ENCODE results near the gene PNMA6E. TPM values are rescaled to one million over a fixed set of nuclear protein-coding genes. Genes with fewer than 3 reads are reported as not detected.

The PNMA6E gene
- total and polyA plus RNA-seq, 2 donors = not detected

DNA sequence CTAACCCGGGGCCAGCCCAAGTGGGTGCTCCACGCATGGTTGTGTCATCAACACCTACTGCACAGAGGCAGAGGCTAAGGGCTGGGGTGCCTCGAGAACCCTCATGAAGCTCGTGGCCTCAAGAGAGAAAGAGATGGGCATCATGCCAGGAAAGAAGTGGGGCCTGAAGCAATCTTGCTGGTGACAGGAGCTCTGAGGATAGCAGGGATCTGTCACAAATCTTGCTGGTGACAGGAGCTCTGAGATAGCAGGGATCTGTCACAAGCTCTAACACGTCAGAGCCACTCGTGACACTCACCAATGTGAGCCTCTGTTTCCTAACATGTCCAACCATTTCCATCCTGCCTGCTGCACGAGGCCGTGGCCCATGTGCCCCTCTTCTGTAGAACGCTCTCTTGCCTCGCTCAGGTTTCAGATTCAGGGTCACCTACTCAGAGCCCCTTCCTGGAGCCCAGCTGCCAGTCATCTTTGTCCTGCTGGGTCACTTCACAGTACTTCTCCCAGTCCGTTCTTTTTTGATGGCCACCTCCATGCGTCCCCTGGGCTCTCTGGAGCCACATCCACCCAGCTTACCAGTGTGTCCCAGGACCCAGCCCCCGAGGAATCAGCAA is 21.1 kb downstream of the PNMA6E start:
- Histone ChIP-seq H3K36me3 (ENCODE audit: insufficient read depth) (no peaks in the 10 kb centered on the region), H3K27ac (ENCODE audit: low read depth) (no peak overlapping the region), H3K4me3 (ENCODE audit: low read depth, low read length) (no peak overlapping the region), H3K4me1 (ENCODE audit: insufficient read depth) (no peaks in the 10 kb centered on the region)
- DNase-seq (ENCODE audit: extremely low spot score) = no peak
- WGBS = 83% methylated on average over 13 of the region's 13 CpGs

DNA sequence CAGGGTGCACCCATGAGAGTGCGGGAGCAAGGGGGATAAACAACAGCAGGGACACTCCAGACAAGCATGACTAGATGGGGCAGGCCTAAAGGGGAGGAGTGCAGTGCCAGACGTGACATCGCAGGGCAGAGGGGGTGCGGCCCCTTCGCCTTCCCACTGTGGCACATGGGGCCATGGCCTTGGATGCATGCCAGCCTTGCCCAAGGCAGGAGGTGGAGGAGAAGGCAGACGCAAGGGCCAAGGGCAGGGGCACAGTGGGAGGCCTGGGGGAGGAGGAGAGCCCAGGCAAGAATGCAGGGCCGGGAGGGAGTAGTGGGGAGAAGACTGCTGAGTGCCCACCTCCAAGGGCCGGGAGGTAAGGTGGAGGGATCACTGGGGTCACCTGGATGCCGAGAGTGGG is 21.6 kb downstream of the PNMA6E start:
- Histone ChIP-seq H3K27ac (ENCODE audit: low read depth) (no peak overlapping the region), H3K36me3 (ENCODE audit: insufficient read depth) (no peaks in the 10 kb centered on the region), H3K4me1 (ENCODE audit: insufficient read depth) (no peaks in the 10 kb centered on the region), H3K4me3 (ENCODE audit: low read depth, low read length) (no peak overlapping the region)
- no peak for DNase-seq (ENCODE audit: extremely low spot score)
- 81% methylated on average over 9 of the region's 9 CpGs for WGBS

DNA sequence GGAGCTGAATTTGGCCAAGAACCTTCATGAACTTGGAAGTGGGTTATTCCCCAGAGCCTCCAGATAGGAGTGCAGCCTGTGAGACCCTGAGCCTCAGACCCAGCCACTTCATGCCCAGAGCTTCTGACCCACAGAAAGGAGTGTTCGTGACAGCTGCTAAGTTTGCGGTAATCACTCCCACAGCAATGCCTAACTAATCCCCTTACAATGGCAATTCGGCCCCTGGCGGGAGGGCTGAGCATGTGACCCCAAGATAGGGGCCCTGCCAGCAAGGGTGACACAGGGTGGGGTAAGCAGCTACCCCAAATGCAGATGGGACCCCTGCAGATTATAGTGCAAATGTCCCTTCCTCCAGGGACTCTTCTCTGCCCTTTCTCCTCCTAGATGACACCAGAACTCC is 22.5 kb downstream of the PNMA6E start:
- Histone ChIP-seq H3K4me1 (ENCODE audit: insufficient read depth) (no peaks in the 10 kb centered on the region), H3K36me3 (ENCODE audit: insufficient read depth) (no peaks in the 10 kb centered on the region), H3K4me3 (ENCODE audit: low read depth, low read length) (no peak overlapping the region), H3K27ac (ENCODE audit: low read depth) (no peak overlapping the region)
- DNase-seq (ENCODE audit: extremely low spot score) = no peak
- over 99% methylated on average over 4 of the region's 4 CpGs for WGBS

DNA sequence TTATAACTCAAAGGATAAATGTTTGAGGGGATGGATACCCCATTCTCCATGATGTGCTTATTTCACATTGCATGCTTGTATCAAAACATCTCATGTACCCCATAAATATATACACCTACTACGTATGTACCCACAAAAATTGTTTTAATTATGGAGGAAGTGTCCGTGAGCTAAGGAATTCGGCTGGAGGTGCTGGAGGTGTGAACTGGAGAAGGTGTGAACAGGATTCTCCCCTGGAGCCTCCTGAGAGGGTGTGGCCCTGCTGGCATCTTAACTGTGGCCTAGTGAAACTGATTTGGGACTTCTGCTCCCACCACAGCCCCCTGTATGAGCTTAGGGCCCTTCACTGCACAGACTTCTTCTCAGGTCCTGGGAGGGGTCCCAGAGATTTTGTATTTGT is 23.4 kb downstream of the PNMA6E start:
- H3K36me3 ChIP-seq (ENCODE audit: insufficient read depth) = no peaks in the 10 kb centered on the region
- H3K27ac ChIP-seq (ENCODE audit: low read depth) = no peak overlapping the region
- WGBS = 94% methylated on average over 3 of the region's 3 CpGs
- H3K4me3 ChIP-seq (ENCODE audit: low read depth, low read length) = no peak overlapping the region
- no peaks in the 10 kb centered on the region for H3K4me1 ChIP-seq (ENCODE audit: insufficient read depth)
- DNase-seq (ENCODE audit: extremely low spot score) = no peak

DNA sequence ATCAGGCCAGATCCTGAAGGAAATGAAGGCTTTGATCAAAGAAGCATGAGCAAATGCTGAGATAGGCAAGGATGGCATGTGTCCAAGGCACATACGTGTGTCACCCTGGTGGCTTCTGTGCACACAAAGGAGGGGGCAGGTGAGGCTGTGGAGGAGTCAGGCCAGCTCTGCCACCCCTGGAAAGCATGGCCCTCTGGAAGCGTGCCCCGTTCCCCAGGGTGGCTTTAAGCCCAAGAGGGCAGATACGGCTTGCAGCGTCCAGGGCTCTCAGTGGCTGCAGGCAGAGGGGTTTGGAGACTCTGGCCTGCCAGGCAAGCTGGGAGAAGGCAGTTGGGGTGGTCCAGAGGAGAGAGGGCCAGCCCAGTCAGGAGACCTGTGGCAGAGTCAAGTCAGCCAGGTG is 25.6 kb downstream of the PNMA6E start:
- WGBS = 91% methylated on average over 5 of the region's 5 CpGs
- H3K4me3 ChIP-seq (ENCODE audit: low read depth, low read length) = no peak overlapping the region
- H3K27ac ChIP-seq (ENCODE audit: low read depth) = no peak overlapping the region
- no peaks in the 10 kb centered on the region for H3K4me1 ChIP-seq (ENCODE audit: insufficient read depth)
- H3K36me3 ChIP-seq (ENCODE audit: insufficient read depth) = no peaks in the 10 kb centered on the region
- no peak for DNase-seq (ENCODE audit: extremely low spot score)

DNA sequence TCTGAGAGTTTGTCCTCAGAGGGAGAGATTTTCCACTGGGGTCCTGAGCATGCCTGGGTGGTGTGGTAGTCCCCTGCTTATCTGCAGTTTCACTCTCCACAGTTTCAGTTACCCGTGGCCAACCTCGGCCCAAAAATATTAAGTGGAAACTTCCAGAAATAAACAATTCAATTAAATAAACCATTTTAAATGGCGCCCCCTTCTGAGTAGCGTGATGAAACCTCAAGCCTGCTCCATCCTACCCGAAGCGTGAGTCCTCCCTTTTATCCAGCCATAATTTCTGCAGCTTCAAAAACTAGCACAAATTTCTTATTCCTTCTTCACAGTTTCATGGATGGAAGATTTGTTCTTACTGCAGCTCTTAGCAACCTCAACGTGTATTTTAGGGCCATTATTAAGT is 26.7 kb downstream of the PNMA6E start:
- Histone ChIP-seq H3K36me3 (ENCODE audit: insufficient read depth) (no peaks in the 10 kb centered on the region), H3K4me1 (ENCODE audit: insufficient read depth) (no peaks in the 10 kb centered on the region), H3K27ac (ENCODE audit: low read depth) (no peak overlapping the region), H3K4me3 (ENCODE audit: low read depth, low read length) (no peak overlapping the region)
- no peak for DNase-seq (ENCODE audit: extremely low spot score)
- 69% methylated on average over 7 of the region's 7 CpGs for WGBS

DNA sequence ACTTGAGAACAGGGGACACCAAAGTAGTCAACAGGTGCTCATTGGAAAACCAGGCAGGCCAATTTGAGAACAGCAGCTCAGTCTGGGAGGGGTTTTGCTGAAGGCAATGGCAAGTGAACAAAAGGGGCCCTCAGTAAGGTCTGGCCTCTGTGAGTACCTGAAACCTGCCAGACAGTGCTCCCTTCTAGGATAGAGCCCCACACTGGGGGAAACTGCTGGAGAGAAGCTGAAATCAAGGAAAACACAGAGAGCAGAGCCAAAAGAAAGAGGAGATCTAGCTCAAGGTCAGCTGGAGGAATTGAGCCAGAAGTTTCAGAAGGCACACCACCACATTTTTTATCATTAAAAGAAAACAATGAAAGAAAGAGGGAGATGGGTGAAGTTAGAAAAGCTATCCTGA is 28.2 kb downstream of the PNMA6E start:
- H3K27ac ChIP-seq (ENCODE audit: low read depth) = no peak overlapping the region
- no peak for DNase-seq (ENCODE audit: extremely low spot score)
- H3K36me3 ChIP-seq (ENCODE audit: insufficient read depth) = no peaks in the 10 kb centered on the region

DNA sequence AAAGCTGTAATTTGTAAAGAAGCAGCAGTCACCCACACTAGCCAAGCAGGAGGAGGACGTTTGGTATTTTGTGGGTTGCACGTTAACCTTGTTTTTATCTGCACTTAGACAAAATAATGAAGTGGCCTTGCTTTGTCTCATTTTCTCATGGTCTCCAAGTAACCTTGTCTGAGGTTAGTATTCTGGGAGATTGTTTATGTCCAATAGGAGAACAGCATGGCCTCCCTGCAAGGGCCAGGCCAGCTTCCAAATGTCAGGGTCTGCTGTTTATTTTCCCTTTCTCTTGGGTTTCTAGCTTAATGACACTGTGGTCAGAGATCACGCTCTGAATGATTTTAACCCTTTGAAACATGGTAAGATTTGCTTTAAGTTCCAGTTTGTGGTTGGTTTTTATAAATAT is 29.9 kb downstream of the PNMA6E start:
- Histone ChIP-seq H3K27ac (ENCODE audit: low read depth) (no peak overlapping the region), H3K4me3 (ENCODE audit: low read depth, low read length) (no peak overlapping the region), H3K4me1 (ENCODE audit: insufficient read depth) (no peaks in the 10 kb centered on the region), H3K36me3 (ENCODE audit: insufficient read depth) (no peaks in the 10 kb centered on the region)
- DNase-seq (ENCODE audit: extremely low spot score) = no peak
- 41% methylated on average over 3 of the region's 3 CpGs for WGBS

More for the DNA sequence above, 28.2 kb downstream of the PNMA6E start:
- Histone ChIP-seq H3K4me1 (ENCODE audit: insufficient read depth) (no peaks in the 10 kb centered on the region), H3K4me3 (ENCODE audit: low read depth, low read length) (no peak overlapping the region)

DNA sequence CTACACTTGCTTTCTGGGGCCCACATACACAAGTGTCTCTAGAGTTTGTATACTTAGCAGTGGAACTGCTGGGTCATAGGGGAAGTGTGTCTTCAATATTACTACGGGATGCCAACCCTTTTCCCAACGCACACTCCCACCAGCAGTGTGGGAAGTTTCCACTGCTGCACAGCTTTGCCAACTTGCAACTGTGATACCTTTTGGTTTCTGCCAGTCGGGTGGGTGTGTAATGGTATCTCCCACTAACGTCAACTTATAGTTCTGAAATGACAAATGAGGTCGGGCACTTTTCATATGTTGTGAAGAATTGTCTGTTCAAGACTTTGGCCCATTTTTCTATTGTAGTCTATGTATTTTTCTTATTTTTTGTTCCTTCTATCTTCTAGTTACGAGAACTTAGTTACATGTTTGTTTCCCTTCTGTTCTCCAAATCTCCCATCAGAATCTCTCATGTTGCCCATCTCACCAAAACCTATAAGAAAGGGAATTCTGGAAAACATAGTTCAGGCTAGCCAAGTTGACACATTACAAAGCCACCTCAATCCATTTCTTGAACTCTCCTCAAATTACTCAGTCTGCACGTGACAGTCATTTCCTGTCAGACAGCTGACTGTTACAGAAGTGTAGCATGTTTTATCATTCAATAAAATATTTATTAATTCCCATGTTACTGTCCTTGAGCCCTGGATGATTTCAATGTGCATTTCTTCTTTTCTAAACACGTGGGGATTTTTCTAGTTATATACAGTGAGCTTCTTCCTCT is 30.7 kb downstream of the PNMA6E start:
- no peak for DNase-seq (ENCODE audit: extremely low spot score)
- Histone ChIP-seq H3K36me3 (ENCODE audit: insufficient read depth) (no peaks in the 10 kb centered on the region), H3K4me3 (ENCODE audit: low read depth, low read length) (no peak overlapping the region), H3K4me1 (ENCODE audit: insufficient read depth) (no peaks in the 10 kb centered on the region), H3K27ac (ENCODE audit: low read depth) (no peak overlapping the region)
- 65% methylated on average over 8 of the region's 8 CpGs for WGBS

DNA sequence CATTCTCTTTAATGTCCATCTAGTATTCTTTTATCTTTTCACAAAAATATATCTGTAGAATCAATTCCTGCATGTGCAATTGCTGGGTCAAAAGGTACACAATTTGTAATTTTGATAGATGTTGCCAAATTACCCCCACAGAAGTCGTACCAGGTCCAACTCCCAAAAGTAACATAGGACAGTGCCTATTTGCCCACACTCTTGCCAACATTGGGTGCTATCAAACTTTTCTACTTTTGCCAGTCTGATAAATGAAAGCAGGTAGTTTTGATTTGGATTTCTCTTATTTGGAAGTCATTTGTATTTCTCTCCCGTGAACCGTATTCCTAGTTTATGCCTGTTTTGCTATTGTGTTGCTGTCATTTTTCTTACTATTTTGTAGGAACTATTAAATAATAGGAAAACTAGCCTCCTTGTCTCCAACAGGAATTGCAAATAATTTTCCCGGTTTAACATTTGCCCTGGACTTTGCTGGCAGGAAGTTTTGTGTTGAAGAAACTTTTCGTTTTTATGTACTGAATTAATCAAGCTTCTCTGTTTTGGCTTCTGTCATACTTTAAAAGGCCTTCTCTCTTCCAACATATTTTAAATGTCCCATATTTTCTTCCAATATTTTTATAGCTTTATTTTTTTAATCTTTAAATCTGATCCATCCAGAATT is 34.1 kb downstream of the PNMA6E start:
- no peaks in the 10 kb centered on the region for H3K36me3 ChIP-seq (ENCODE audit: insufficient read depth)
- no peak for DNase-seq (ENCODE audit: extremely low spot score)
- H3K4me3 ChIP-seq (ENCODE audit: low read depth, low read length) = no peak overlapping the region
- no peak overlapping the region for H3K27ac ChIP-seq (ENCODE audit: low read depth)
- no peaks in the 10 kb centered on the region for H3K4me1 ChIP-seq (ENCODE audit: insufficient read depth)
- 68% methylated on average over 5 of the region's 5 CpGs for WGBS

DNA sequence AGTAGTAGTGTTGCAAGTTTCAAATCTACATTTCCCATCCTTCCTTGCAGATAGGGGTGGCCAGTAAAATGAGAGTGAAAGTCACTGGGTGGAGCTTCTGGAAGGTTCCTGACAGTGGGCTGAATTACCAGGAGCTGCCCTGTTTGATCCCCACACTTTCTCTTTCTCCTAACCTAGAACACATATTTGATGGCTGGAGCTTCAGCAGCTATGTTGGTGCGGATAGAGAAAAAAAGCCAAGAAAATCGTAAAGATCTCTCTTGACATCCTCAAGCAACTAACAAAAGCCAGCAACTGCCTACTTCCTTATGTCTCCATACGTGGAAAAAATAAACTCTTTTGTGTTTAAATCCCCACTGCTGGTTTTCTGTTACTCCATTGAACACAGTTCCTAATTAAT is 35.0 kb downstream of the PNMA6E start:
- WGBS = 87% methylated on average over 3 of the region's 3 CpGs
- no peaks in the 10 kb centered on the region for H3K36me3 ChIP-seq (ENCODE audit: insufficient read depth)
- no peak overlapping the region for H3K4me3 ChIP-seq (ENCODE audit: low read depth, low read length)
- H3K4me1 ChIP-seq (ENCODE audit: insufficient read depth) = no peaks in the 10 kb centered on the region
- no peak for DNase-seq (ENCODE audit: extremely low spot score)
- no peak overlapping the region for H3K27ac ChIP-seq (ENCODE audit: low read depth)

DNA sequence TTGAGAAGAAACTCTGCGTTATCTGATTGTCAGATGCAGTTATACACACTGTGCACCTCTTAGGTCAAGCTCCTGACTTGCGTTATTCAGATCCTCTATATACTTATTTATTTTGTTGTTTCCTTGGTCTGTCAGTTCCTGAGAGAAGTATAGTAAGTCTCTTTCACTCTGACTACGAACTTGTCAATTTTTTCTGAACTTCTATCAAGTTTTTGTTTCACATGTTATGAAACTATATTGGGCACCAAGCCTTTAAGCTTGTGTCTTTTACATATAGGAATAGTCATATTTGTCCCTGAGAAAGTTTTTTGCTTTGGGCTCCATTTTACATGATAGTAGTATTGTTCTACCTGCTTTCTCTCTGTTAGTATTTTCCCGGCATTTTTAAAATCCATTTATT is 35.5 kb downstream of the PNMA6E start:
- H3K36me3 ChIP-seq (ENCODE audit: insufficient read depth) = no peaks in the 10 kb centered on the region

DNA sequence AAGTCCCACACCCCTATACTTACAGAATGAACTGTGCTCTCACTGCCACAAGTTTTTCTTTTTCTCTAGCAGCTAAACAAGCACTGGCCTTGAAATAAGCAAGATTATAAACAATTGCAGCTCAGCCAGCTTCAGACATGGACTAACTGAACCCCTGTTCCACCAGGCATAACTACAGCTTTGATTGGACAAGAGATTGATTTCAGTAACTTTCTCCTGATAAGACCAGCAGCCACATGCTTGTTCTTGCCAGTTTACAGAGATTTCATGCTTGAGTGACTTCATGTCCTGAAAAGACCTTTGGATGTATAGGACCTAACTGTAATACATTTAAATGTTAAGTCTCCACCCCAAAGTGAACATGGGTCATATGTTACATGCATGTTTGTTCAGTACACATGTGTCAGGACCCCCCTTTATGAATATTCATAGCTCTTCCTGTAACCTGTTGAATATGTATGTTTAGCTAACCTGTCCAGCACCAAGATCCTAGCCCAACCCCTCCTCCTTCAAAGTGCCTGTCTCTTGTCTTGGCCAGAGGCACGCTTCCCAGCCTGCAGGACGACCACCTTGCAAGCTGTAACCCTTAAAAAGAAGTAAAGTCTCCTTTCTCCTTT is 39.3 kb downstream of the PNMA6E start:
- H3K27ac ChIP-seq (ENCODE audit: low read depth) = no peak overlapping the region
- no peak for DNase-seq (ENCODE audit: extremely low spot score)
- H3K36me3 ChIP-seq (ENCODE audit: insufficient read depth) = no peaks in the 10 kb centered on the region
- H3K4me1 ChIP-seq (ENCODE audit: insufficient read depth) = no peaks in the 10 kb centered on the region
- H3K4me3 ChIP-seq (ENCODE audit: low read depth, low read length) = no peak overlapping the region
- 58% methylated on average over 2 of the region's 2 CpGs for WGBS

More for the DNA sequence above, 35.5 kb downstream of the PNMA6E start:
- no peak overlapping the region for H3K4me3 ChIP-seq (ENCODE audit: low read depth, low read length)
- no peak overlapping the region for H3K27ac ChIP-seq (ENCODE audit: low read depth)
- no peaks in the 10 kb centered on the region for H3K4me1 ChIP-seq (ENCODE audit: insufficient read depth)
- DNase-seq (ENCODE audit: extremely low spot score) = no peak
- WGBS = 84% methylated on average over 4 of the region's 4 CpGs

DNA sequence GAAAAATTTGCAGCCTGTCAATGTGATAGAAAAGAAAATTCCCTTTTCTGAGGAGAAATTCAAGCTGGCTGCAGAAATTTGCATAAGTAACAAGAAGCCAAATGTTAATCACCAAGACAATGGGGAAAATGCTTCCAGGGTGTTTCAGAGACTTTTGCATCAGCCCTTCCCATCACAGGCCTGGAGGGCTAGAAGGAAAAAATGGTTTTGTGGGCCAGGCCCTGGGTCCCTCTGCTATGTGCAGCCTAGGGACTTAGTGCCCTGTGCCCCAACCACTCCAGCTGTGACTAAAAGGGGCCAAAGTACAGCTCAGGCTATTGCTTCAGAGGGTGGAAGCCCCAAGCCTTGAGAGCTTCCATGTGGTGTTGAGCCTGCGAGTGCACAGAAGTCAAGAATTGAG is 43.3 kb downstream of the PNMA6E start:
- no peak overlapping the region for H3K4me3 ChIP-seq (ENCODE audit: low read depth, low read length)
- H3K27ac ChIP-seq (ENCODE audit: low read depth) = no peak overlapping the region
- DNase-seq (ENCODE audit: extremely low spot score) = no peak
- no peaks in the 10 kb centered on the region for H3K4me1 ChIP-seq (ENCODE audit: insufficient read depth)
- H3K36me3 ChIP-seq (ENCODE audit: insufficient read depth) = no peaks in the 10 kb centered on the region
- WGBS = 97% methylated on average over 1 of the region's 1 CpG
